GM18519 (cell line): ENCODE data around the gene LARGE1.

Experiments used
- ATAC-seq: cut with Tn5 transposase; IDR thresholded peaks from one replicate; pipeline ENCODE4 v1.9.1; 2021; ENCODE audit warnings: mild to moderate bottlenecking, moderate library complexity; ENCODE audit not compliant: unreplicated experiment, low FRiP score

LARGE1 gene

GRCh38 chr22:33625959-33626358, 294.3 kb downstream of the LARGE1 start:
- ATAC-seq, result no peak

GRCh38 chr22:33620085-33620484, 300.2 kb downstream of the LARGE1 start:
- no peak for ATAC-seq

- no peak for ATAC-seq
Observed at GRCh38 chr22:33606504-33606903, 313.8 kb downstream of the LARGE1 start.

GRCh38 chr22:33605666-33606065, 314.6 kb downstream of the LARGE1 start:
- ATAC-seq, result no peak

GRCh38 chr22:33605221-33605620, 315.1 kb downstream of the LARGE1 start:
- no peak for ATAC-seq

GRCh38 chr22:33601062-33601461, 319.2 kb downstream of the LARGE1 start:
- no peak for ATAC-seq

GRCh38 chr22:33600595-33600994, 319.7 kb downstream of the LARGE1 start:
- ATAC-seq, result no peak

- no peak for ATAC-seq
Observed at GRCh38 chr22:33600113-33600512, 320.2 kb downstream of the LARGE1 start.

GRCh38 chr22:33599596-33599995, 320.7 kb downstream of the LARGE1 start:
- ATAC-seq, result no peak

- no peak for ATAC-seq
Observed at GRCh38 chr22:33598821-33599220, 321.5 kb downstream of the LARGE1 start.

- ATAC-seq, result no peak
Observed at GRCh38 chr22:33597274-33597985, 322.8 kb downstream of the LARGE1 start.

GRCh38 chr22:33593818-33594217, 326.5 kb downstream of the LARGE1 start:
- ATAC-seq, result no peak

- ATAC-seq, result no peak
Observed at GRCh38 chr22:33591946-33592345, 328.3 kb downstream of the LARGE1 start.

- ATAC-seq, result no peak
Observed at GRCh38 chr22:33589297-33589696, 331.0 kb downstream of the LARGE1 start.

GRCh38 chr22:33588860-33589259, 331.4 kb downstream of the LARGE1 start:
- ATAC-seq, result no peak

GRCh38 chr22:33584152-33584551, 336.1 kb downstream of the LARGE1 start:
- ATAC-seq, result no peak

GRCh38 chr22:33582822-33583400, 337.4 kb downstream of the LARGE1 start:
- no peak for ATAC-seq

GRCh38 chr22:33580310-33580709, 340.0 kb downstream of the LARGE1 start:
- no peak for ATAC-seq

- ATAC-seq, result no peak
Observed at GRCh38 chr22:33579448-33580093, 340.7 kb downstream of the LARGE1 start.

GRCh38 chr22:33578752-33579151, 341.5 kb downstream of the LARGE1 start:
- no peak for ATAC-seq

GRCh38 chr22:33577862-33578411, 342.3 kb downstream of the LARGE1 start:
- ATAC-seq, result no peak

GRCh38 chr22:33576205-33576604, 344.1 kb downstream of the LARGE1 start:
- ATAC-seq, result no peak
